Measurements from ENCODE around the gene MRPL18. TPM values are rescaled to one million over a fixed set of nuclear protein-coding genes. Genes with fewer than 3 reads are reported as not detected.
"Not testable (repeated sequence)": the region's sequence is repeated elsewhere in the genome, so short reads cannot be mapped to it uniquely, and the experiment has no call there.

MRPL18 gene
- 10 to 100 TPM; 53.9 to 79.2 (median 55.9) TPM for total RNA-seq

DNA sequence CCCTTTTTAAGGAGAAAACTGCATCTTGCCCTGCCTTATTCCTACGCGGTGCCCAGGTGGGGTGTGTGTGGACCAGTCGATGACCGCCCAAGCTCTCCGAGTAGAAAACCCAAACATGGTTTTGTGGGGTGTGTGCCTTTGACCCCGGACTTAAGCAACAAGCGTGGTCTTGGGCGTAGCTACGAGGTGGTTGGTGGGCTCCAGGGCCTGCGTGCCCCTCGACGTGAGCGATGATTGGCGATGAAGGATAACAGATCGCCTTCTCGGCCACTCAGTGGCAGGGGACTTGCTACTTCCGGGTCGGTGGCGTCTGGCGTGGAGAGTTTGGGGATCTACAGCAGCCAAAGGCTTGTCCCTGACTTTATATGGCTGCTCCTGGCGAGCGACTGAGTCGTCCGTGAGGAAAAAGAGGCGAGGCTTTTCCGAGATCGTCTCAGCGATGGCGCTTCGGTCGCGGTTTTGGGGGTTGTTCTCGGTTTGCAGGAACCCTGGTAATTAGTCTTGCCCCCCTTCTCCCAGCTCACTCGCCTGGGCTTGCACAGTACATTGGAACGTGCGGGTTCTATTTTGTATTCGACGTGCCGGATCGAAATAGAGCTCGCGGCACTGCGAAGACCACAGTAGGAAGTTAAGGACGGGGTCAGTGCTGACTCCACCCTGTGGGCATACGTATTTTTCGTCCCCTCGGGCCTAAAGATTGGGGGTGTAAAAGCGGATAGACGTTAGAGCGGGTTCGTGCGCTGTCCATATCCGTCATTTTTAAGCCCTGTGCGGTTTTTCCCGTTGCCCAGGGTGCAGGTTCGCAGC, at the start of gene MRPL18:
Gene MRPL18 (plus strand): TSS at position 319 of the 807 bp plus-strand sequence. CDS start 121 bp downstream, at position 440.
- WGBS: under 1% methylated on average over 53 of the region's 56 CpGs
- H3K9me3 ChIP-seq: no peaks in the 10 kb centered on the region
- H3K4me1 ChIP-seq: peaks cover 45% of the 10 kb centered on the region
- TF ChIP-seq POLR2A (IDR thresholded peaks at IDR 0.05): peak in 1 of 2 donors; percentile 65
- TF ChIP-seq, protein P1, sequence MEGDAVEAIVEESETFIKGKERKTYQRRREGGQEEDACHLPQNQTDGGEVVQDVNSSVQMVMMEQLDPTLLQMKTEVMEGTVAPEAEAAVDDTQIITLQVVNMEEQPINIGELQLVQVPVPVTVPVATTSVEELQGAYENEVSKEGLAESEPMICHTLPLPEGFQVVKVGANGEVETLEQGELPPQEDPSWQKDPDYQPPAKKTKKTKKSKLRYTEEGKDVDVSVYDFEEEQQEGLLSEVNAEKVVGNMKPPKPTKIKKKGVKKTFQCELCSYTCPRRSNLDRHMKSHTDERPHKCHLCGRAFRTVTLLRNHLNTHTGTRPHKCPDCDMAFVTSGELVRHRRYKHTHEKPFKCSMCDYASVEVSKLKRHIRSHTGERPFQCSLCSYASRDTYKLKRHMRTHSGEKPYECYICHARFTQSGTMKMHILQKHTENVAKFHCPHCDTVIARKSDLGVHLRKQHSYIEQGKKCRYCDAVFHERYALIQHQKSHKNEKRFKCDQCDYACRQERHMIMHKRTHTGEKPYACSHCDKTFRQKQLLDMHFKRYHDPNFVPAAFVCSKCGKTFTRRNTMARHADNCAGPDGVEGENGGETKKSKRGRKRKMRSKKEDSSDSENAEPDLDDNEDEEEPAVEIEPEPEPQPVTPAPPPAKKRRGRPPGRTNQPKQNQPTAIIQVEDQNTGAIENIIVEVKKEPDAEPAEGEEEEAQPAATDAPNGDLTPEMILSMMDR (IDR thresholded peaks at IDR 0.05): no peak
- TF ChIP-seq EP300 (IDR thresholded peaks at IDR 0.05): no peak
- peak in 1 of 3 donors; percentile 66 for TF ChIP-seq POLR2AphosphoS5 (IDR thresholded peaks at IDR 0.05)
- peaks cover 31% of the 10 kb centered on the region for H3K36me3 ChIP-seq
- no peaks in the 10 kb centered on the region for H3K27me3 ChIP-seq
- peak within 1 kb of the TSS; percentile 79 for H3K4me3 ChIP-seq
- peak; percentile 98 for DNase-seq (ENCODE audit: low spot score in 2 of 2)
- peak within 1 kb of the TSS; percentile 91 for H3K27ac ChIP-seq

DNA sequence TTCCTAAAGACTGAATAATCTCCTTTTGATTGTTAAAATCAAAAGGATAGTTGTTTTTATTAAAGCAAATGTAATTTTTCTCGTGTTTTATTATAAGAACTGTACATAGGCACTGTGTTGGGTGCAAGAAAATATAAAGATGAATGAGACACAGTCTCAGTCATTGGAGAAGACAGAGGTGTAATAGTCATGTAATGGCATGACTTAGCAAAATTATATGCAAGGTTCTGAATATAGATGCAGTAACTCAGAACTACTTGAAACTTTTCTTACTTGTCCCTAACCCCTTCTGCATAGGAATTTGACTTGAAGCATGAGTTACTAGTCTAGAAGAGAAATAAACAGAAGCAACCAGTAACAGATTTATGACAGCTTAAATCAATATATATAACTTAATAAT, 48.1 kb upstream of the MRPL18 start:
- Histone ChIP-seq H3K36me3 (peaks cover 73% of the 10 kb centered on the region), H3K4me3 (no peak overlapping the region), H3K27me3 (no peaks in the 10 kb centered on the region), H3K27ac (no peak overlapping the region), H3K4me1 (peaks cover 4% of the 10 kb centered on the region), H3K9me3 (no peaks in the 10 kb centered on the region)
- WGBS: 94% methylated on average over 1 of the region's 1 CpG
- DNase-seq (ENCODE audit: low spot score in 2 of 2): no peak
- TF ChIP-seq EP300 (IDR thresholded peaks at IDR 0.05) (no peak), POLR2A (IDR thresholded peaks at IDR 0.05) (no peak), POLR2AphosphoS5 (IDR thresholded peaks at IDR 0.05) (no peak)
- TF ChIP-seq, protein P1 (IDR thresholded peaks at IDR 0.05): no peak

DNA sequence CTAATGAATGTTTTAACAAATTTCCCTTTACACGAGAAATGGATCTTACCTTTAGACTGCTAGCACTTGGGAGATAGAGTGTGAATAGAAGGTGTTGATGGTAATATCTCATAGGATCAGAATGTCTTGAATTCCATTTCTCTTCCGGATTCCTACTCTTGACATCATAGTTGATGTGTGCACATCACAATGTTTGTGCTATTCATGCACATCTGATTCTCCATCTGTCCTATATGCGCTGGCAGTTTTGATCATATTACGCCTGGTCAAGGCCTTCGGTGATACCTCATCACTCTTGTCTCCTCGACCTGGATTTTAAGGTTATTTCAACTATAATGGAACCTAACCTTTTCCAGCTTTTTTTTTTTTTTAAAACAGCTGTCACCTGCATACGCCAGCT, 45.2 kb upstream of the MRPL18 start:
- H3K4me1 ChIP-seq: no peaks in the 10 kb centered on the region
- H3K9me3 ChIP-seq: no peaks in the 10 kb centered on the region
- no peaks in the 10 kb centered on the region for H3K27me3 ChIP-seq
- 88% methylated on average over 7 of the region's 7 CpGs for WGBS
- peaks cover 98% of the 10 kb centered on the region for H3K36me3 ChIP-seq
- no peak for DNase-seq (ENCODE audit: low spot score in 2 of 2)
- no peak overlapping the region for H3K4me3 ChIP-seq
- no peak for TF ChIP-seq POLR2AphosphoS5 (IDR thresholded peaks at IDR 0.05)
- TF ChIP-seq EP300 (IDR thresholded peaks at IDR 0.05): no peak
- TF ChIP-seq, protein P1 (IDR thresholded peaks at IDR 0.05): no peak
- TF ChIP-seq POLR2A (IDR thresholded peaks at IDR 0.05): no peak
- H3K27ac ChIP-seq: no peak overlapping the region

DNA sequence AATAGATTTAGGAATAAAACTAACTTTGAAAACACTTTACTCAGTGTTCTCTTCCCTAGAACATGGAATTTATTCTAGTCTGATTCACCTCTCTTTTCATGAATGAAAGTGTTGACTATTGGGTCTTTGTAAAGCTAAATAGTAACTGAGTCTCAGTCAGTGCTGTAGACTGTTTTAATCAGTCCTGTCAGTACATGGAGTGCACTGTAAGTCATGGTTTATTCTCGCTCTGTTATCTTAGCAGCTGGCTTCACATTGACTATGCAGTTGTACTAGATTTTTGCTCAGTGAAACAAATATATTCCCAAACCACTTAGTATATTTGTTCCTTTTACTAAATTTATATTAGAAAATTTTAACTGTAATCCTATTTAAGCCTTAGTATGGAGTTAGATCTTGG, 43.5 kb upstream of the MRPL18 start:
- Histone ChIP-seq H3K9me3 (no peaks in the 10 kb centered on the region), H3K4me3 (no peak overlapping the region), H3K27ac (no peak overlapping the region), H3K4me1 (no peaks in the 10 kb centered on the region), H3K27me3 (no peaks in the 10 kb centered on the region), H3K36me3 (peaks cover 95% of the 10 kb centered on the region)
- WGBS: 97% methylated on average over 1 of the region's 1 CpG
- TF ChIP-seq POLR2A (IDR thresholded peaks at IDR 0.05) (no peak), EP300 (IDR thresholded peaks at IDR 0.05) (no peak), POLR2AphosphoS5 (IDR thresholded peaks at IDR 0.05) (no peak)
- TF ChIP-seq, protein P1 (IDR thresholded peaks at IDR 0.05): no peak
- no peak for DNase-seq (ENCODE audit: low spot score in 2 of 2)

DNA sequence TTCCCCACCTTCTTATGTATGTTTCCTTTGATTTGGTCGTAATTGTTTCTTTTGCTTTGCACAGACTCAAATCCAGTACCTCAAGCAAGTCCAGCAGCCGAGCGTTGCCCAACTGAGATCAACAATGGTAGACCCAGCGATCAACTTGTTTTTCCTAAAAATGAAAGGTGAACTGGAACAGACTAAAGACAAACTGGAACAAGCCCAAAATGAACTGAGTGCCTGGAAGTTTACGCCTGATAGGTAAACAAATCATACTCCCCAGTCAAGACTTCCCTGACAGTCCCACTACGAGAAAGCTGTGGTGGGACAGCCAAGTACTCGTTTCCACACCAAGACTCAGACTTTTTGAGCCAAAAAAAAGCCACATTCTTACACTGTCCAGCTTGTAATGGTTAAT, 42.1 kb upstream of the MRPL18 start:
- not testable (repeated sequence) for H3K27ac ChIP-seq; H3K9me3 ChIP-seq; H3K4me1 ChIP-seq; H3K4me3 ChIP-seq; DNase-seq (ENCODE audit: low spot score in 2 of 2); H3K27me3 ChIP-seq
- 89% methylated on average over 7 of the region's 7 CpGs for WGBS
- peaks cover 96% of the 10 kb centered on the region for H3K36me3 ChIP-seq
